ENCODE results near the gene SEC14L1.

DNA sequence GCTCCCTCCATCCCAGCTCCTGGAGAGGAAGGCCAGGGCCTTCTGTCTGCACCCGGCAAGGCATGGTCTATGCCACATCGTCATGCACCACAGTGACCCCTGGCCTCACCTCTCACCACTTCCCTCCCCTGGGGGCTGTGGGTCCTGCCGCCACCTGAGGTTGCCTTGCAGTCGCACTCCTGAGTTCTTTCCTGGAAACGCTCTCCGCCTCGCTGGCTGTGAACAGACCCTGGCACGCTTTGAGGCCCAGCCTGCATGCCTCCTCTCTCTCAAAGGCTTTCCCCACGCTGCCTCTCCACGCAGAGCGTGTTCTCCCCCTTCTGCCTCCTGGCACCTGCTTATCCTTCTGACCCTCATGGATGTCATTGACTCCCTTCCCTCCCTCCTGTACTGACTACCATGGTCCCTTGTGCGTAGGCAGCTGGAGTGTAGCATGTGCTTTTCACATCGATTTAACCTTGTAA is 45.4 kb downstream of the SEC14L1 start:
- TF ChIP-seq CTCF (IDR thresholded peaks at IDR 0.05) (no peak), POLR2A (IDR thresholded peaks at IDR 0.05) (no peak), POLR2AphosphoS5 (IDR thresholded peaks at IDR 0.05) (peak in 1 of 3 donors; percentile 16), EP300 (IDR thresholded peaks at IDR 0.05) (no peak)
